Stimulated activated CD8-positive, alpha-beta memory T cell treated with anti-CD3 and anti-CD28 coated beads, Interleukin-7, amount 100 ng/mL, for 24 hours (primary cell): Measurements from ENCODE around the gene CALML6.

Experiments
- DNase-seq: peaks from one replicate; pipeline ENCODE4 v3.0.0-alpha.2; 2020; ENCODE audit warnings: low read depth

The CALML6 gene

GRCh38 chr1:1942753-1943656, 27.9 kb downstream of the CALML6 start:
- no peak for DNase-seq

GRCh38 chr1:1943834-1944570, 28.9 kb downstream of the CALML6 start:
- DNase-seq: peak; percentile 26

- no peak for DNase-seq
Observed at GRCh38 chr1:1945782-1946393, 30.8 kb downstream of the CALML6 start.

- DNase-seq: no peak
Observed at GRCh38 chr1:1946540-1946939, 31.5 kb downstream of the CALML6 start.

GRCh38 chr1:1947493-1947892, 32.4 kb downstream of the CALML6 start:
- no peak for DNase-seq

- DNase-seq: no peak
Observed at GRCh38 chr1:1948783-1949182, 33.7 kb downstream of the CALML6 start.

GRCh38 chr1:1950940-1951339, 35.9 kb downstream of the CALML6 start:
- no peak for DNase-seq

- no peak for DNase-seq
Observed at GRCh38 chr1:1954015-1954414, 39.0 kb downstream of the CALML6 start.

- no peak for DNase-seq
Observed at GRCh38 chr1:1954831-1955441, 39.9 kb downstream of the CALML6 start.

GRCh38 chr1:1955621-1956094, 40.6 kb downstream of the CALML6 start:
- DNase-seq: no peak

- DNase-seq: no peak
Observed at GRCh38 chr1:1956101-1956500, 41.0 kb downstream of the CALML6 start.

GRCh38 chr1:1956586-1957532, 41.8 kb downstream of the CALML6 start:
- DNase-seq: no peak

- no peak for DNase-seq
Observed at GRCh38 chr1:1957533-1957961, 42.5 kb downstream of the CALML6 start.

- DNase-seq: no peak
Observed at GRCh38 chr1:1958071-1958541, 43.0 kb downstream of the CALML6 start.

- DNase-seq: no peak
Observed at GRCh38 chr1:1959459-1959839, 44.4 kb downstream of the CALML6 start.

GRCh38 chr1:1959840-1960479, 44.9 kb downstream of the CALML6 start:
- peak; percentile 40 for DNase-seq

GRCh38 chr1:1960480-1961196, 45.6 kb downstream of the CALML6 start:
- no peak for DNase-seq

GRCh38 chr1:1962752-1963151, 47.7 kb downstream of the CALML6 start:
- DNase-seq: no peak

- DNase-seq: no peak
Observed at GRCh38 chr1:1963570-1963969, 48.5 kb downstream of the CALML6 start.

- DNase-seq: no peak
Observed at GRCh38 chr1:1964811-1965210, 49.8 kb downstream of the CALML6 start.
